Osteoblast (primary cell): ENCODE measurements around the gene CRIM1. TPM values are rescaled to one million over a fixed set of nuclear protein-coding genes. Genes with fewer than 3 reads are reported as not detected.

Experiments used
- DNase-seq: peaks from one replicate; pipeline ENCODE4 v3.0.0; 2011; ENCODE audit warnings: low spot score, mixed read lengths; ENCODE audit not compliant: insufficient read length; ENCODE audit errors: missing footprints
- H2AFZ ChIP-seq: 2 replicates; pipeline ENCODE4 v1.6.0; 2011; ENCODE audit warnings: mild to moderate bottlenecking, low read length
- H3K27ac ChIP-seq: 2 replicates; pipeline ENCODE4 v1.5.1; 2011; ENCODE audit warnings: mild to moderate bottlenecking, low read depth, low read length, moderate library complexity
- H3K27me3 ChIP-seq: 2 replicates; pipeline ENCODE4 v1.6.0; 2012; ENCODE audit warnings: mild to moderate bottlenecking, control low read depth, inconsistent platforms, low read length, moderate library complexity; ENCODE audit not compliant: insufficient read depth
- H3K36me3 ChIP-seq: 2 replicates; pipeline ENCODE4 v1.5.1; 2011; ENCODE audit warnings: mild to moderate bottlenecking, low read length, control low read depth, moderate library complexity; ENCODE audit not compliant: insufficient read depth
- H3K4me1 ChIP-seq: 2 replicates; pipeline ENCODE4 v1.5.1; 2011; ENCODE audit warnings: mild to moderate bottlenecking, low read length, control low read depth, moderate library complexity; ENCODE audit not compliant: insufficient read depth
- H3K4me2 ChIP-seq: 2 replicates; pipeline ENCODE4 v1.6.0; 2011; ENCODE audit warnings: mild to moderate bottlenecking, low read length; ENCODE audit not compliant: insufficient read depth
- H3K4me3 ChIP-seq: fragments of 200-600 bp; sonication (generic); 3 replicates; pipeline ENCODE4 v1.5.1; 2012; ENCODE audit warnings: mild to moderate bottlenecking, low read length, inconsistent platforms; ENCODE audit not compliant: insufficient read depth
- H3K79me2 ChIP-seq: 2 replicates; pipeline ENCODE4 v1.6.0; 2012; ENCODE audit warnings: mild to moderate bottlenecking, low read length, control low read depth, inconsistent platforms; ENCODE audit not compliant: insufficient read depth
- H3K9me3 ChIP-seq: 2 replicates; pipeline ENCODE4 v1.5.1; 2011; ENCODE audit warnings: low read depth, low read length, control low read depth
- H4K20me1 ChIP-seq: 2 replicates; pipeline ENCODE4 v1.6.0; 2012; ENCODE audit warnings: mild to moderate bottlenecking, low read length, control low read depth; ENCODE audit not compliant: insufficient read depth
- CTCF ChIP-seq: IDR thresholded peaks from 2 replicates; pipeline ENCODE4 v1.5.1; 2011; ENCODE audit warnings: mild to moderate bottlenecking, low read depth, low read length, moderate library complexity; ENCODE audit errors: extremely low read depth
- total RNA-seq: library from RNA; depleted of rRNA; stranded (reverse); fragments of >200 nt; gene quantifications from 2 replicates; pipeline ENCODE4 v1.2.3, GENCODE V29; 2012

The CRIM1 gene
- total RNA-seq, 1 donor = 362 TPM

DNA sequence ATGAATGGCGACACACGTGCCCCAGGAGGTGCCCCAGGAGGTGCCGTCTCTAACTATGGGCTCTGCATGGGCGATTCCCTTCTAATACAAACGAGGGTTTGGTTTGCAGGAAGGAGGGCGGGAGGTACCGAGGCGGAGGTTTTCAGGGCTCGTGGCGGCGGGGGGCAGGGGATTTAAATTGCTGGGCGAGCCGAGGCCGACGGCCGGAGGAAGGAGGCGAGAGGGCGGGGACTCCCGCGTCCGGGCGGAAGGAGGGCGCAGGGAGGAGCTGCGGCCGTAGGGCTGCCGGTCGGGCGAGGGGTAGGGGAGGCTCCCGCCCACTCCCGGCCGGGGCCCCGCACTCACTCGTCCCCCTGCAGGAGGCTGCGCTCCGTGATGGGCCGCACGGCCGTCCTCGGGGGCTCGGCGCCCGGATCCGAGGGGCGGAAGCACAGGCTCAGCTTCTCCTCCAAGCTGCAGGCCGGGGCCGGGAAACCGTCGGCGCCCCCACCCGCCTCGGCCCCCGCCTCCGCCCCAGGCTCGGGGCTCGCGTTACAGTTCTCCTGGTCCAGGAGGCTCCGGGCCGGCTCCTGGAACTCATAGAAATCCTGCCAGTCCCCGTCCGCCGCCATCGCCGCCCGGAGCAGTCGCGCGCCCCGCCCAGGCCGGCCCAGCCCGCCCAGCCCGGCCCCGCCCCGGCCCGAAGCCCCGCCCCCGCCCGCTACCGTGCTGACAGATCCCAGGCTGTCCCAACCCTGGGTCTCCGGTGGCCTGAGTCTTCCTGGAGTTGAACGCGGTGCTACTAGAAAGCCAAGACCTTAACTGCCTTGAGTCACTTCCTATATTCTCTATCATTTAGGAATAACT, 242.2 kb downstream of the CRIM1 start, which contains the start of gene FEZ2:
Gene FEZ2 (minus strand): TSS at position 637 of the 846 bp plus-strand sequence. CDS start 26 bp downstream, at position 611.
- H2AFZ ChIP-seq = peak within 1 kb of the TSS; percentile 85
- H3K36me3 ChIP-seq = peaks cover 4% of the 10 kb centered on the region
- H3K4me3 ChIP-seq = peak within 1 kb of the TSS; percentile 95
- no peaks in the 10 kb centered on the region for H3K9me3 ChIP-seq
- peaks cover 50% of the 10 kb centered on the region for H3K79me2 ChIP-seq
- H3K27ac ChIP-seq = peak within 1 kb of the TSS; percentile 71
- H3K27me3 ChIP-seq = no peaks in the 10 kb centered on the region
- H3K4me2 ChIP-seq = peak within 1 kb of the TSS; percentile 95
- peaks cover 13% of the 10 kb centered on the region for H3K4me1 ChIP-seq
- DNase-seq = peak; percentile 96
- no peak for TF ChIP-seq CTCF
- peaks cover 7% of the 10 kb centered on the region for H4K20me1 ChIP-seq

Other genes with a start within 250 kb of the CRIM1 start
- gene FEZ2, start 242.4 kb downstream of the CRIM1 start, total RNA-seq = 51.3 and 62.6 TPM in 2 replicates